ENCODE data around the gene C9orf50. TPM values are rescaled to one million over a fixed set of nuclear protein-coding genes. Genes with fewer than 3 reads are reported as not detected.
A peak's percentile ranks its signal among the peaks of the same experiment; 100 is the strongest.

Gene C9orf50
- total RNA-seq, 1 donor: 0.36 TPM

DNA sequence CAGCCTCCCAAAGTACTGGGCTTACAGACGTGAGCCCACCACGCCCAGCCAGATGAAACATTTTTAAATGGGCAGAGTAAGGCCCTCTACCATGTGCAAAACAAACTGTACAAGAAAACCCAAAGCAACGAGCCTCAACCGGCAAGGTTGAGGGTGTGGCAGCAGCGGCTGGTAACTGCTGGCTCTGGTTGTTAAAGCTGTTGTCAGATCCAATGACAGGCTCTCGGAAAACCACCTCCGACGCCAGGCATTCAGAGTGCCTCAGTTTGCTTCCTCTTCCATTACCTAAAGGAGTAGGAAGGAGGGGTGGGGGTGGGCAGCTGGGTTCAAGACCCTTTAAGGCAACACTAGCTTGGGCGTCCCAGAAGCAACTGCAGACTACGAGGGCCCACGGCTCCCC lies 23.5 kb upstream of the C9orf50 start:
- peaks cover 20% of the 10 kb centered on the region for H4K20me1 ChIP-seq (ENCODE audit: insufficient read depth, low read length)
- no peak overlapping the region for H2AFZ ChIP-seq (ENCODE audit: low read length)
- no peak for DNase-seq (ENCODE audit: insufficient read length, low spot score, missing footprints)
- H3K27ac ChIP-seq (ENCODE audit: low read depth, low read length): no peak overlapping the region
- H3K27me3 ChIP-seq (ENCODE audit: insufficient read depth, low read length): no peaks in the 10 kb centered on the region
- no peaks in the 10 kb centered on the region for H3K9me3 ChIP-seq (ENCODE audit: low read depth, low read length)
- H3K36me3 ChIP-seq (ENCODE audit: insufficient read depth, low read length): peaks cover 2% of the 10 kb centered on the region
- H3K4me2 ChIP-seq (ENCODE audit: insufficient read depth, low read length): no peak overlapping the region
- H3K4me3 ChIP-seq (ENCODE audit: insufficient read depth, low read length): no peak overlapping the region
- TF ChIP-seq, protein P1, sequence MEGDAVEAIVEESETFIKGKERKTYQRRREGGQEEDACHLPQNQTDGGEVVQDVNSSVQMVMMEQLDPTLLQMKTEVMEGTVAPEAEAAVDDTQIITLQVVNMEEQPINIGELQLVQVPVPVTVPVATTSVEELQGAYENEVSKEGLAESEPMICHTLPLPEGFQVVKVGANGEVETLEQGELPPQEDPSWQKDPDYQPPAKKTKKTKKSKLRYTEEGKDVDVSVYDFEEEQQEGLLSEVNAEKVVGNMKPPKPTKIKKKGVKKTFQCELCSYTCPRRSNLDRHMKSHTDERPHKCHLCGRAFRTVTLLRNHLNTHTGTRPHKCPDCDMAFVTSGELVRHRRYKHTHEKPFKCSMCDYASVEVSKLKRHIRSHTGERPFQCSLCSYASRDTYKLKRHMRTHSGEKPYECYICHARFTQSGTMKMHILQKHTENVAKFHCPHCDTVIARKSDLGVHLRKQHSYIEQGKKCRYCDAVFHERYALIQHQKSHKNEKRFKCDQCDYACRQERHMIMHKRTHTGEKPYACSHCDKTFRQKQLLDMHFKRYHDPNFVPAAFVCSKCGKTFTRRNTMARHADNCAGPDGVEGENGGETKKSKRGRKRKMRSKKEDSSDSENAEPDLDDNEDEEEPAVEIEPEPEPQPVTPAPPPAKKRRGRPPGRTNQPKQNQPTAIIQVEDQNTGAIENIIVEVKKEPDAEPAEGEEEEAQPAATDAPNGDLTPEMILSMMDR (IDR thresholded peaks at IDR 0.05; ENCODE audit: extremely low read depth, low read depth, low read length): no peak
- H3K4me1 ChIP-seq (ENCODE audit: insufficient read depth, low read length): peaks cover 29% of the 10 kb centered on the region
- H3K79me2 ChIP-seq (ENCODE audit: insufficient read depth, low read length): peaks cover 25% of the 10 kb centered on the region

DNA sequence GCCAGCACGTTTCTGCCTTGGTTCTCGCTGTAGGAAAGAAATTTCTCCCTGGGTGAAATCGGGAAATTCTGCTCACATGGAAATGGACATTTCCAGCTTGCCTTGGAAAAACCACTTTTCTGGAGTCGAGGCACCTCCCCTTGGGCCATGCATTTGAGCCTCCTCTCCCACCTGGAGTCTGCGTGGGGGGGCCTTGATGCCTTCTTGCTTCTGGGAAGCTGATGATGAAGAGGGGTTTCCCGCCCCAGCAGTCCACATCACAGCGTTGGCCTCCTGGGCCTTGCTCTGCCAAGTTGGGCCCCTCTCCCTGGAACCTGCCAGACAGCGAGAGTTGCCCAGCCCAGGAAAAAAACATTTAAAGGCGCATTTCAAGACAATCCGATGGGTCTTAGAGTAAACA lies 22.8 kb upstream of the C9orf50 start:
- peaks cover 26% of the 10 kb centered on the region for H4K20me1 ChIP-seq (ENCODE audit: insufficient read depth, low read length)
- H3K27ac ChIP-seq (ENCODE audit: low read depth, low read length): no peak overlapping the region
- H2AFZ ChIP-seq (ENCODE audit: low read length): no peak overlapping the region
- H3K27me3 ChIP-seq (ENCODE audit: insufficient read depth, low read length): no peaks in the 10 kb centered on the region
- no peak for DNase-seq (ENCODE audit: insufficient read length, low spot score, missing footprints)
- H3K79me2 ChIP-seq (ENCODE audit: insufficient read depth, low read length): peaks cover 32% of the 10 kb centered on the region
- H3K9me3 ChIP-seq (ENCODE audit: low read depth, low read length): no peaks in the 10 kb centered on the region
- TF ChIP-seq, protein P1 (IDR thresholded peaks at IDR 0.05; ENCODE audit: extremely low read depth, low read depth, low read length): no peak
- peaks cover 9% of the 10 kb centered on the region for H3K36me3 ChIP-seq (ENCODE audit: insufficient read depth, low read length)
- peaks cover 29% of the 10 kb centered on the region for H3K4me1 ChIP-seq (ENCODE audit: insufficient read depth, low read length)
- no peak overlapping the region for H3K4me2 ChIP-seq (ENCODE audit: insufficient read depth, low read length)
- H3K4me3 ChIP-seq (ENCODE audit: insufficient read depth, low read length): no peak overlapping the region

DNA sequence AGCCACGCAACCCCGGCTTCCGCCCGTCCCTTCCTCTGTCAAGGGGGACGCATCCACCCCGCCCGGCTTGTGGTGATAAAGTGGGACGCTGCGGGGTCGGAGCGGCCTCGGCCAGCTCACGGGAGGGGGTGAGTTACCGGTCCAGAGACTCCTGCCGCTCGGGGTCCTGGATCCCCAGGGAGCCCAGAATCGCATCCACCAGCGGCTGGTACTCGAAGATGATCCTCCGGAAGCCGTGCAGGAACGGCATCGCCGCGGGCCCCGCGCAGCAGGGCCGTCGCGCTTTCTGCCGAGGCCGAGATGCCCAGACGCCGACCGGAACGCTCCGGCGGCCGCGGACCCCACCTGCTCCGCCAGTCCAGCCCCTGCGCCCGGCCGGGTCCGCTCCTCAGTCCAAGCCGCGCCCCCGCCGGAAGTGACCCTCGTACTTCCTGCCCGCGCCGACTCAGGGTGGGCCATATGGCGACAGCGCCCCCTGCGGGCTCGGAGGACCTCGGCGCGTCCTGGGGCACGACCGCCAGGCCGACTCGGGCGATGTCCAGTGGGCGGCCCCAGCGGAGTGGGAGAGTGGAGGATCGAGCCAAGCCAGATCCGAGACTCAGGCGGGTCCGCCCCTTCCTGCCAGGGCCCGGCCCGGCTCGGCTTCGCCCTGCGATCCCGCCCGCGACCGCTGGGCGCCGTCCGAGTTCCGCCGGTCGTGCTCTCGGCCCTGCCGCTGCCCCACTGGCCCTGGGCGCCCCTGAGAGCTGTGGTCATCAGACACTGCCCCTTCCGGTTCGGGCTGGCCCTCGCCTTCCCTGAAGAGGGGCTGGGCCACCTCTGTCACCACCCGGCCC lies 21.1 kb upstream of the C9orf50 start, which contains the start of gene ASB6:
Gene ASB6 (minus strand): TSS at position 402 of the 836 bp plus-strand sequence. CDS start 152 bp downstream, at position 250.
- H3K4me1 ChIP-seq (ENCODE audit: insufficient read depth, low read length): peaks cover 19% of the 10 kb centered on the region
- H3K27me3 ChIP-seq (ENCODE audit: insufficient read depth, low read length): no peaks in the 10 kb centered on the region
- peaks cover 49% of the 10 kb centered on the region for H3K79me2 ChIP-seq (ENCODE audit: insufficient read depth, low read length)
- peak within 1 kb of the TSS; percentile 94 for H3K4me2 ChIP-seq (ENCODE audit: insufficient read depth, low read length)
- peak within 1 kb of the TSS; percentile 98 for H3K4me3 ChIP-seq (ENCODE audit: insufficient read depth, low read length)
- H3K9me3 ChIP-seq (ENCODE audit: low read depth, low read length): no peaks in the 10 kb centered on the region
- H2AFZ ChIP-seq (ENCODE audit: low read length): peak within 1 kb of the TSS; percentile 88
- H4K20me1 ChIP-seq (ENCODE audit: insufficient read depth, low read length): peaks cover 38% of the 10 kb centered on the region
- DNase-seq (ENCODE audit: insufficient read length, low spot score, missing footprints): peak; percentile 100
- peaks cover 26% of the 10 kb centered on the region for H3K36me3 ChIP-seq (ENCODE audit: insufficient read depth, low read length)
- TF ChIP-seq, protein P1 (IDR thresholded peaks at IDR 0.05; ENCODE audit: extremely low read depth, low read depth, low read length): peak; percentile 90
- H3K27ac ChIP-seq (ENCODE audit: low read depth, low read length): peak within 1 kb of the TSS; percentile 77
